GM23248 (cell line): ENCODE results near the gene BHMT. TPM values are rescaled to one million over a fixed set of nuclear protein-coding genes. Genes with fewer than 3 reads are reported as not detected.
"Not testable (repeated sequence)": the region's sequence is repeated elsewhere in the genome, so short reads cannot be mapped to it uniquely, and the experiment has no call there.

ENCODE experiments used
- DNase-seq: peaks from one replicate; pipeline ENCODE4 v3.0.0-alpha.2; 2015
- H2AFZ ChIP-seq: fragments of 200-600 bp; sonication (generic); 2 replicates; pipeline ENCODE4 v1.6.1; 2016; ENCODE audit warnings: antibody characterized with exemption
- H3F3A ChIP-seq: fragments of 200-600 bp; sonication (generic); 2 replicates; pipeline ENCODE4 v1.6.1; 2016; ENCODE audit warnings: mild to moderate bottlenecking, antibody characterized with exemption, mixed run types; ENCODE audit not compliant: insufficient read depth
- H3K27ac ChIP-seq: fragments of 200-600 bp; sonication (generic); 2 replicates; pipeline ENCODE4 v1.5.1; 2016; ENCODE audit warnings: mild to moderate bottlenecking
- H3K27me3 ChIP-seq: fragments of 200-600 bp; sonication (generic); replicated peaks from 2 replicates; pipeline ENCODE4 v1.6.1; 2016; ENCODE audit warnings: mild to moderate bottlenecking; ENCODE audit not compliant: insufficient read depth
- H3K36me3 ChIP-seq: fragments of 200-600 bp; sonication (generic); 2 replicates; pipeline ENCODE4 v1.6.1; 2016; ENCODE audit warnings: low read depth, mild to moderate bottlenecking
- H3K4me1 ChIP-seq: fragments of 200-600 bp; sonication (generic); 2 replicates; pipeline ENCODE4 v1.6.1; 2016; ENCODE audit warnings: mild to moderate bottlenecking; ENCODE audit not compliant: insufficient read depth
- H3K4me2 ChIP-seq: fragments of 200-600 bp; sonication (generic); one replicate; pipeline ENCODE4 v1.6.1; 2016; ENCODE audit warnings: mild to moderate bottlenecking; ENCODE audit not compliant: unreplicated experiment
- H3K4me3 ChIP-seq: fragments of 200-600 bp; sonication (generic); 2 replicates; pipeline ENCODE4 v1.5.1; 2016; ENCODE audit warnings: mild to moderate bottlenecking
- H3K79me2 ChIP-seq: fragments of 200-600 bp; sonication (generic); 2 replicates; pipeline ENCODE4 v1.6.1; 2016; ENCODE audit warnings: mild to moderate bottlenecking; ENCODE audit not compliant: insufficient read depth
- H3K9ac ChIP-seq: fragments of 200-600 bp; sonication (generic); 2 replicates; pipeline ENCODE4 v1.6.1; 2016; ENCODE audit warnings: mild to moderate bottlenecking
- H3K9me2 ChIP-seq: fragments of 200-600 bp; sonication (generic); 2 replicates; pipeline ENCODE4 v1.6.1; 2016; ENCODE audit warnings: mixed run types, mild to moderate bottlenecking, moderate library complexity; ENCODE audit not compliant: insufficient read depth
- H3K9me3 ChIP-seq: fragments of 200-600 bp; sonication (generic); one replicate; pipeline ENCODE4 v1.6.1; 2017; ENCODE audit warnings: low read depth
- H4K20me1 ChIP-seq: fragments of 200-600 bp; sonication (generic); 2 replicates; pipeline ENCODE4 v1.6.0; 2016; ENCODE audit not compliant: insufficient read depth
- EZH2 ChIP-seq: fragments of 200-600 bp; sonication (generic); IDR thresholded peaks from 2 replicates; pipeline ENCODE4 v1.6.1; 2018; ENCODE audit warnings: antibody characterized with exemption, mild to moderate bottlenecking; ENCODE audit not compliant: insufficient read depth, poor library complexity, severe bottlenecking
- EZH2phosphoT487 ChIP-seq: fragments of 200-600 bp; sonication (generic); IDR thresholded peaks from 2 replicates; pipeline ENCODE4 v1.6.1; 2018; ENCODE audit warnings: antibody characterized with exemption, moderate library complexity, mild to moderate bottlenecking, low read depth; ENCODE audit not compliant: insufficient read depth
- WGBS, 2 experiments: methylation state at CpG; one replicate each; pipeline ENCODE4 v1.1.6; 2015 to 2017; ENCODE audit warnings: low lambda C conversion rate in 2 of 2, low coverage in 1 of 2; ENCODE audit errors: missing lambda C conversion rate in 2 of 2; 5-methylcytosine and 5-hydroxymethylcytosine counted together
- in situ Hi-C: fragments of 300-500 bp; cut with MboI; formaldehyde crosslinking; loops from 2 replicates; pipeline ENCODE4 v1.15.0; 2020
- polyA plus RNA-seq: library from polyadenylated mRNA; unstranded; fragments of >200 nt; fragmentation: Nextera tagmentation; extraction: Ambion mirVana; gene quantifications from 2 replicates; pipeline ENCODE4 v1.2.1, GENCODE V29; 2016
- total RNA-seq: library from RNA; depleted of rRNA; stranded (reverse); fragments of >200 nt; shearing (Covaris generic); gene quantifications from 2 replicates; pipeline ENCODE4 v1.2.3, GENCODE V29; 2014

BHMT gene
- total and polyA plus RNA-seq, 2 experiments from 2014 or later, result not detected

- 0 out of 2 replicates have a peak overlapping the region, but pooled peaks have one; percentile 8 for H2AFZ ChIP-seq
Measured at GRCh38 chr5:79151942-79152671, 40.5 kb downstream of the BHMT start.

GRCh38 chr5:79157305-79157704 lies 45.7 kb downstream of the BHMT start:
- Histone ChIP-seq H4K20me1 (no peaks in the 10 kb centered on the region), H3K27me3 (no peaks in the 10 kb centered on the region), H3K27ac (no peak overlapping the region), H3K9me2 (no peaks in the 10 kb centered on the region), H3K79me2 (no peaks in the 10 kb centered on the region), H3F3A (no peaks in the 10 kb centered on the region), H3K9me3 (no peaks in the 10 kb centered on the region), H3K4me3 (no peak overlapping the region), H3K4me2 (no peak overlapping the region), H3K4me1 (no peaks in the 10 kb centered on the region), H2AFZ (no peak overlapping the region), H3K9ac (no peak overlapping the region), H3K36me3 (no peaks in the 10 kb centered on the region)
- TF ChIP-seq EZH2phosphoT487, result no peak
- in situ Hi-C loops, result no loop called here
- WGBS, 2 experiments, result 78 to 79% methylated on average over 2 of the region's 2 CpGs
- DNase-seq, result no peak

More at GRCh38 chr5:79151942-79152671, 40.5 kb downstream of the BHMT start:
- no peak for DNase-seq
- H3K27me3 ChIP-seq, result no peaks in the 10 kb centered on the region
- TF ChIP-seq EZH2 (no peak), EZH2phosphoT487 (no peak)
- H4K20me1 ChIP-seq, result no peaks in the 10 kb centered on the region
- no peak overlapping the region for H3K4me3 ChIP-seq
- no peaks in the 10 kb centered on the region for H3K9me2 ChIP-seq
- H3K27ac ChIP-seq, result no peak overlapping the region
- WGBS, 2 experiments, result 56 to 57% methylated on average over 6 of the region's 6 CpGs
- no peaks in the 10 kb centered on the region for H3K79me2 ChIP-seq
- no peaks in the 10 kb centered on the region for H3K4me1 ChIP-seq
- H3K9me3 ChIP-seq, result no peaks in the 10 kb centered on the region
- H3K4me2 ChIP-seq, result no peak overlapping the region
- no peak overlapping the region for H3K9ac ChIP-seq
- no peaks in the 10 kb centered on the region for H3F3A ChIP-seq
- H3K36me3 ChIP-seq, result no peaks in the 10 kb centered on the region
- in situ Hi-C loops, result no loop called here

- H4K20me1 ChIP-seq, H3K27ac ChIP-seq, H3K4me2 ChIP-seq, H3K4me1 ChIP-seq, H3K79me2 ChIP-seq, H3K9me3 ChIP-seq, in situ Hi-C loops, DNase-seq, H3K36me3 ChIP-seq, H3K4me3 ChIP-seq, H3K9me2 ChIP-seq, H3F3A ChIP-seq, H3K9ac ChIP-seq, H3K27me3 ChIP-seq, H2AFZ ChIP-seq: not testable (repeated sequence)
- WGBS, 2 experiments, result 85% methylated on average over 7 of the region's 7 CpGs
Measured at GRCh38 chr5:79161647-79162046, 50.0 kb downstream of the BHMT start.

GRCh38 chr5:79168031-79168430 lies 56.4 kb downstream of the BHMT start:
- H3F3A ChIP-seq, result no peaks in the 10 kb centered on the region
- H3K4me2 ChIP-seq, result no peak overlapping the region
- H3K79me2 ChIP-seq, result no peaks in the 10 kb centered on the region
- no peak overlapping the region for H3K27ac ChIP-seq
- H3K4me1 ChIP-seq, result no peaks in the 10 kb centered on the region
- H3K36me3 ChIP-seq, result no peaks in the 10 kb centered on the region
- H3K27me3 ChIP-seq, result no peaks in the 10 kb centered on the region
- H3K9ac ChIP-seq, result no peak overlapping the region
- H4K20me1 ChIP-seq, result no peaks in the 10 kb centered on the region
- no peak overlapping the region for H2AFZ ChIP-seq
- in situ Hi-C loops, result no loop called here
- H3K4me3 ChIP-seq, result no peak overlapping the region
- TF ChIP-seq EZH2 (no peak), EZH2phosphoT487 (no peak)
- H3K9me3 ChIP-seq, result no peaks in the 10 kb centered on the region
- no peak for DNase-seq
- no peaks in the 10 kb centered on the region for H3K9me2 ChIP-seq

GRCh38 chr5:79170661-79171060 lies 59.1 kb downstream of the BHMT start:
- Histone ChIP-seq H3K4me3 (no peak overlapping the region), H3K9me3 (no peaks in the 10 kb centered on the region), H3K4me1 (no peaks in the 10 kb centered on the region), H3K9me2 (no peaks in the 10 kb centered on the region), H3K9ac (no peak overlapping the region), H3F3A (no peaks in the 10 kb centered on the region), H3K4me2 (no peak overlapping the region), H3K79me2 (no peaks in the 10 kb centered on the region), H3K27me3 (no peaks in the 10 kb centered on the region), H4K20me1 (no peaks in the 10 kb centered on the region), H3K27ac (no peak overlapping the region), H2AFZ (no peak overlapping the region), H3K36me3 (no peaks in the 10 kb centered on the region)
- TF ChIP-seq EZH2 (no peak), EZH2phosphoT487 (no peak)
- in situ Hi-C loops, result no loop called here
- no peak for DNase-seq
